AG09319 (cell line): ENCODE measurements around the gene PRADC1.

Experiments used
- DNase-seq: peaks from one replicate; pipeline ENCODE4 v3.0.0-alpha.2; 2010; ENCODE audit warnings: low read depth; ENCODE audit errors: extremely low read depth
- CTCF ChIP-seq: IDR thresholded peaks from 2 replicates; pipeline ENCODE4 v1.5.1; 2011; ENCODE audit warnings: low read depth, mild to moderate bottlenecking, inconsistent platforms, low read length, moderate library complexity

Gene PRADC1

GRCh38 chr2:73268366-73268829 is 35.4 kb upstream of the PRADC1 start:
- no peak for TF ChIP-seq CTCF
- no peak for DNase-seq

- no peak for TF ChIP-seq CTCF
- DNase-seq: no peak
Observed at GRCh38 chr2:73267008-73267407, 34.0 kb upstream of the PRADC1 start.

- TF ChIP-seq CTCF: no peak
- no peak for DNase-seq
Observed at GRCh38 chr2:73266061-73266901, 33.2 kb upstream of the PRADC1 start.

- no peak for TF ChIP-seq CTCF
- DNase-seq: no peak
Observed at GRCh38 chr2:73265298-73266060, 32.4 kb upstream of the PRADC1 start.

GRCh38 chr2:73264783-73265182 is 31.7 kb upstream of the PRADC1 start:
- no peak for TF ChIP-seq CTCF

DNA sequence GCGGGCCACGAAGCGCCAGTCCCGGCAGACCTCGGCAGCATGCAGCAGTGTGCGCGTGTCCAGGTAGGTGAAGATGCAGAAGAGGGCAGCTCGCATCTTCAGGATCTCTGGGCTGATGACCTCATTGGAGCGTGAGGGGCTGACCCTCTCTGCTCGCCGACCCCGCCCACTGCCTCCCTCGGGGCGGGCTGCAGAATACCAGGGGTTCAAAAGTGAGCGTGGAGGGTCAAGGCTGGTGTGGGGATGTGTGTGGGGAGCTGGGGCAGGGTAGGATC is 31.2 kb upstream of the PRADC1 start:
- DNase-seq: no peak
- no peak for TF ChIP-seq CTCF

More at GRCh38 chr2:73264783-73265182, 31.7 kb upstream of the PRADC1 start:
- no peak for DNase-seq
